Keratinocyte (primary cell): ENCODE measurements around the gene GPX8.

Experiments used
- EZH2 ChIP-seq: IDR thresholded peaks from one replicate; pipeline ENCODE4 v1.6.1; 2012; ENCODE audit warnings: inconsistent platforms, mild to moderate bottlenecking, low read length, moderate library complexity
- TF ChIP-seq, protein P1 (sequence below), 3 experiments: IDR thresholded peaks in 1 of 3; conservative IDR thresholded peaks in 1 of 3; optimal IDR thresholded peaks in 1 of 3; 2 replicates in 2 of 3; 3 replicates in 1 of 3; pipeline versions ENCODE3 to v1.5.1; 2011; ENCODE audit warnings: low read length in 3 of 3, mild to moderate bottlenecking in 3 of 3, moderate library complexity in 2 of 3, control low read depth in 1 of 3, inconsistent platforms in 1 of 3; ENCODE audit not compliant: insufficient read depth in 2 of 3; ENCODE audit errors: extremely low read depth in 1 of 3

- TF ChIP-seq, protein P1, sequence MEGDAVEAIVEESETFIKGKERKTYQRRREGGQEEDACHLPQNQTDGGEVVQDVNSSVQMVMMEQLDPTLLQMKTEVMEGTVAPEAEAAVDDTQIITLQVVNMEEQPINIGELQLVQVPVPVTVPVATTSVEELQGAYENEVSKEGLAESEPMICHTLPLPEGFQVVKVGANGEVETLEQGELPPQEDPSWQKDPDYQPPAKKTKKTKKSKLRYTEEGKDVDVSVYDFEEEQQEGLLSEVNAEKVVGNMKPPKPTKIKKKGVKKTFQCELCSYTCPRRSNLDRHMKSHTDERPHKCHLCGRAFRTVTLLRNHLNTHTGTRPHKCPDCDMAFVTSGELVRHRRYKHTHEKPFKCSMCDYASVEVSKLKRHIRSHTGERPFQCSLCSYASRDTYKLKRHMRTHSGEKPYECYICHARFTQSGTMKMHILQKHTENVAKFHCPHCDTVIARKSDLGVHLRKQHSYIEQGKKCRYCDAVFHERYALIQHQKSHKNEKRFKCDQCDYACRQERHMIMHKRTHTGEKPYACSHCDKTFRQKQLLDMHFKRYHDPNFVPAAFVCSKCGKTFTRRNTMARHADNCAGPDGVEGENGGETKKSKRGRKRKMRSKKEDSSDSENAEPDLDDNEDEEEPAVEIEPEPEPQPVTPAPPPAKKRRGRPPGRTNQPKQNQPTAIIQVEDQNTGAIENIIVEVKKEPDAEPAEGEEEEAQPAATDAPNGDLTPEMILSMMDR (optimal IDR thresholded peaks at IDR 0.05 in 1 of 3, IDR thresholded peaks at IDR 0.05 in 1 of 3, conservative IDR thresholded peaks at IDR 0.05 in 1 of 3; ENCODE audit: extremely low read depth in 1 of 3, insufficient read depth in 2 of 3, low read length in 3 of 3) = no peak
- TF ChIP-seq EZH2 = no peak
These were observed 11.5 kb downstream of the GPX8 start for GRCh38 chr5:55171471-55171870.
